Epithelial cell of prostate (primary cell): ENCODE results near the gene ALPP.
"Not testable (repeated sequence)": the region's sequence is repeated elsewhere in the genome, so short reads cannot be mapped to it uniquely, and the experiment has no call there.

Source experiments
- DNase-seq: peaks from one replicate; pipeline ENCODE4 v3.0.0-alpha.2; 2011; ENCODE audit warnings: low read depth, low spot score
- H3K27ac ChIP-seq: fragments of 450-650 bp; 2 replicates; pipeline ENCODE4 v1.5.1; 2017; ENCODE audit warnings: mild to moderate bottlenecking

The ALPP gene

GRCh38 chr2:232418466-232419244 is 40.1 kb downstream of the ALPP start:
- no peak overlapping the region for H3K27ac ChIP-seq
- no peak for DNase-seq

- no peak for DNase-seq
- no peak overlapping the region for H3K27ac ChIP-seq
Observed at GRCh38 chr2:232419245-232420072, 40.9 kb downstream of the ALPP start.

GRCh38 chr2:232420073-232420454 is 41.5 kb downstream of the ALPP start:
- no peak overlapping the region for H3K27ac ChIP-seq
- no peak for DNase-seq

DNA sequence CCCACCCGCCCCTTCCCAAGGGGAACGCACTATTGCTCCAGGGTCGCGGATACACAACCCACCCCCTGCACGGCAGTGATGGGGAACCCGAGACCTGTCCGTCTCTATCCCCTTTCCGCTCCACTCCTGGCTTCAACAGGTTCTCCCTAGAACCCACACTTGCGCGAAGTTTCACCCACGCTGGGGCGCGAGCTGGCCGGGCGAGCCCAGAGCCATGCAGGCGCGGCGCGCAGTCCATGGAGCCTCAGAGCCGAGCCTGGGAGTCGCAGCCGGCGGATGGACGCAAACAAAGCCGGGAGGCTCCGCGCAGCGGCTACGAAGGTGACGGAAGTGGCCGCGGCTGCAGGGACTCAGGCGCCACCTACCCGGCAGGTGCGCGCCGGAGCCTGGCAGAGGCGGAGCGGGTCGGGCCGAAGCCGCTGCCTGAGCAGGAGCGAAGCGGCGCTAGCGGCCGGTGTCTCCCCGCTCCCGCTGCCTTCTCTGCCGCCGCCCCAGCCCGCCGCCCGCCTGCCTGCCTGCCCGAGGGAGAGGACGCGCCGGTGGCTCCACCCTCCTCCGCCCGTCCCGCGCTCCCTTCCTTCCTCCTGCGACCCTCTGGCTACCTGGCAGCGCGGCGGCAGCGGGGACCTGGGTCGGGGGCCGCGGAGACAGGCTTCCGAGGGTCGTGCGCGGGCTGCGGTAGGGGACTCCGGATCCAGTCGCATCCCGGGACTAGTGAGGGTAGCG is 42.1 kb downstream of the ALPP start:
- no peak for DNase-seq
- H3K27ac ChIP-seq = no peak overlapping the region

- no peak for DNase-seq
- H3K27ac ChIP-seq = no peak overlapping the region
Observed at GRCh38 chr2:232421189-232421785, 42.7 kb downstream of the ALPP start.

DNA sequence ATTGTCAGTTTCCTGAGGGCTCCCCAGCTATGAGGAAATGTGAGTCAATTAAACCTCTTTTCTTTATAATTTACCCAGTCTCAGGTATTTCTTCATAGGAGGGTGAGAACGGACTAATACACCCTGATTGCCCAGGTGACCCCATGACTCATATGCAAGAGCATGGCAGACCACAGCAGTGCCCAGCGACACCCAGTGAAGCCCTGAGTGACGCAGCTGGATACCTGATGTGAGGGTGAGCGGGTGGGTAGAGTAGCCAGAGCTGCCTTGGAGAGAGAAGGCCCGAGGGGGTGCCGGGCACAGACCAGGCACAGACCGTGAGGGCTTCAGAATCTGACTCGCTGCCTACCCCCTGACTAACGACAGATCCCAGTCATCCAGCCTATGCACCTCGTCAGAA is 43.5 kb downstream of the ALPP start:
- no peak for DNase-seq

GRCh38 chr2:232422996-232423395 is 44.4 kb downstream of the ALPP start:
- DNase-seq, H3K27ac ChIP-seq: not testable (repeated sequence)

More for the DNA sequence above, 43.5 kb downstream of the ALPP start:
- no peak overlapping the region for H3K27ac ChIP-seq

- H3K27ac ChIP-seq, DNase-seq: not testable (repeated sequence)
Observed at GRCh38 chr2:232423407-232423806, 44.9 kb downstream of the ALPP start.

- DNase-seq = no peak
- H3K27ac ChIP-seq = no peak overlapping the region
Observed at GRCh38 chr2:232431705-232432590, 53.4 kb downstream of the ALPP start.
